Pulmonary artery endothelial cell (primary cell): ENCODE results near the gene MEGF10. TPM values are rescaled to one million over a fixed set of nuclear protein-coding genes. Genes with fewer than 3 reads are reported as not detected.

ENCODE experiments used
- DNase-seq: peaks from one replicate; pipeline ENCODE4 v3.0.0-alpha.2; 2011; ENCODE audit warnings: low read depth, low spot score
- total RNA-seq: library from RNA; depleted of rRNA; stranded (reverse); fragments of >200 nt; gene quantifications from 2 replicates; pipeline ENCODE4 v1.2.3, GENCODE V29; 2014

MEGF10 gene
- total RNA-seq, 1 donor from 2014 or later = 0.92 TPM

GRCh38 chr5:127367029-127367428 lies 76.4 kb downstream of the MEGF10 start:
- DNase-seq = no peak

- no peak for DNase-seq
Observed at GRCh38 chr5:127367946-127368465, 77.4 kb downstream of the MEGF10 start.

GRCh38 chr5:127369796-127370195 lies 79.2 kb downstream of the MEGF10 start:
- DNase-seq = no peak

- no peak for DNase-seq
Observed at GRCh38 chr5:127370631-127371030, 80.0 kb downstream of the MEGF10 start.

- no peak for DNase-seq
Observed at GRCh38 chr5:127373858-127374491, 83.4 kb downstream of the MEGF10 start.

- no peak for DNase-seq
Observed at GRCh38 chr5:127375124-127375523, 84.5 kb downstream of the MEGF10 start.

GRCh38 chr5:127375544-127376091 lies 85.0 kb downstream of the MEGF10 start:
- no peak for DNase-seq

GRCh38 chr5:127377651-127378050 lies 87.1 kb downstream of the MEGF10 start:
- DNase-seq = no peak

GRCh38 chr5:127385936-127386335 lies 95.3 kb downstream of the MEGF10 start:
- no peak for DNase-seq

GRCh38 chr5:127386557-127386956 lies 96.0 kb downstream of the MEGF10 start:
- DNase-seq = no peak

- DNase-seq = no peak
Observed at GRCh38 chr5:127389601-127390000, 99.0 kb downstream of the MEGF10 start.

GRCh38 chr5:127392762-127393161 lies 102.2 kb downstream of the MEGF10 start:
- no peak for DNase-seq

- no peak for DNase-seq
Observed at GRCh38 chr5:127396490-127397155, 106.0 kb downstream of the MEGF10 start.

GRCh38 chr5:127398508-127398907 lies 107.9 kb downstream of the MEGF10 start:
- no peak for DNase-seq

GRCh38 chr5:127399068-127399467 lies 108.5 kb downstream of the MEGF10 start:
- DNase-seq = no peak

GRCh38 chr5:127400539-127400938 lies 109.9 kb downstream of the MEGF10 start:
- no peak for DNase-seq

- no peak for DNase-seq
Observed at GRCh38 chr5:127400946-127401670, 110.5 kb downstream of the MEGF10 start.

- DNase-seq = no peak
Observed at GRCh38 chr5:127402361-127402760, 111.8 kb downstream of the MEGF10 start.

- no peak for DNase-seq
Observed at GRCh38 chr5:127404190-127404589, 113.6 kb downstream of the MEGF10 start.

- DNase-seq = no peak
Observed at GRCh38 chr5:127406326-127407121, 115.9 kb downstream of the MEGF10 start.

- DNase-seq = no peak
Observed at GRCh38 chr5:127409246-127409917, 118.8 kb downstream of the MEGF10 start.
